GM21381 (cell line): ENCODE measurements around the gene LZTR1.
"Not testable (repeated sequence)": the region's sequence is repeated elsewhere in the genome, so short reads cannot be mapped to it uniquely, and the experiment has no call there.

Source experiments
- ATAC-seq: cut with Tn5 transposase; IDR thresholded peaks from one replicate; pipeline ENCODE4 v1.9.1; 2021; ENCODE audit warnings: mild to moderate bottlenecking, moderate library complexity; ENCODE audit not compliant: unreplicated experiment

The LZTR1 gene

DNA sequence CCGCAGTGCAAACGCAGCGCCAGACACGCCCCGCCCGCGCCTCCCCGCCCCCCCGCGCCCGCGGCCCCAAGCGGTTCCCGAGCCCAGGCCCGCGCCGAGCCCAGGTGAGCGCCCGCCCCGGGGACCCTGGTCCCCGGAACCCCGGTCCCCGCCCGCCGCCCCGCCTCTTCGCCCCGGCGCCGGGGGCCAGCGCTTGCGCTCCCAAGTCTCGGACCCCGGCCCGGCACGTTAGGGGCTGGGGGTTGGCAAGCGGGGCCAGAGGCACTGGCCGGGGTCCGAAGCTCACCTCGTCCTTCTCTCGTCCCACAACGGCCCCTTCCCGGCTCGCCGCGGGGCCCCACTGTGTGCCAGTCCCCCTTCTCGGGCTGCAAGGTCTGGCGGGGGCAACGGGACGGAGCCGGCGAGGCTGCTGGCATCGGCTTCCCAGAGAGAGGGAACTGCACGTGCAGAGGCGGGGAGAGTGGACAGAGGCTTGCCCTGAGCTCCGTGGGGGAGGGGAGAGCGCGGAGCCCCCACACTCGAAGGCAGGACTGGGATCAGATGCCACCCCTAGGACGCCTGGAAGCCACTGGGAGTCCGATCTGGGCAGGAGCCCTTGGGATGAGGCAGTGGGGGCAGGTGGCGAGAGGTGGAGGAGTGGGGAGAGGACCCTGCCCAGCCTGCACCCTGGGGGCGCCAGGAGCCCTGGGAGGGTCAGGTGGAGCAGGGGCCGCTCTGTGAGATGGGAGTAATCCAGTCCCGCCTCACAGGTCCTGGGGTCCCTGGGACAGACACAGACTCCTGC is 16.8 kb upstream of the LZTR1 start:
- ATAC-seq, result no peak

DNA sequence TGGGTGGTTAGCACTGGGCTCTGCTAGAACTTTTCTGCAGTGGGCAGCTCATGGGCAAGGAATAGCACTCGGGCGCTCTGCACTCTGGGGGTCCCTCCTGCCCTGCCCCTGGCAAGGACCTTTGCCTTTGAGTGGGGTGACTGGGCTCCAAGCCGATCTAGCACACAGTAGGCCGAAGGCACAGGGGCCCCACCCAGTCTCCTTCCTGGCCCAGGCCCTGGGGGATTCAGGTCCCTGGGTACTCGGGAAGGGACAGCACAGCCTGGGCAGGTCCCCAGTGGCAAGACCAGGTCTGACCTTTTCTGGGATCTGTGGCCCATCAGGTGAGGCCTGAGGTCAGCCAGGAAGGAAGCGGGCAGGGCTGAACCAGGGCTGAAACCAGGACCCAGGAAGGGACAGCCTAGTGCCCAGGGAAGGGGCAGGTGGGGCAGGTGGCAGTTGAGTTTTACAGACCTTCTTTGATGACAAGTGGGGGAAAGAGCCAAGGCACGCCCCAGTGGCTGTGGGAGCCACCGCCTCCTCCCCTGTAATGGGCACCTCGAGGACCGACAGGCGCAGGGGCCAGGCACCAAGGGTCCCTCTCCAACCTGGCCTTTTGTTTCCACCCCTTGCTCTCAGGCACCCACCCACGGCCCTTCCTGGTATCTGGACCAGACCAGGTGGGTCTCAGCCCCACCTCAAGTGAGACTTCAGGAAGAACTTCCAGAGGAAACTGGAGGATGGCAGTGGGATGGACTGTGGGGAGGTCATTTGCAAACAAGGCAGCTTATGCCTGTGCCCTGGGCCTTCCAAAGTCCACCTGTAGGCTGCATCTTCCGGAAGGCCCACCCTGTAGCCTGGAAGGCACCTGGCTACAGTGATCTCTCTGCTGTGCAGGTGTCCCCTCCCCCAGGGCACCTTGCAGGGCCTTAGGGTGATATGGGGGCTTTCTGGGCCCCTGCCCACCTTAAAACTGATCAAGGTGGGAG is 15.9 kb upstream of the LZTR1 start:
- ATAC-seq, result no peak

DNA sequence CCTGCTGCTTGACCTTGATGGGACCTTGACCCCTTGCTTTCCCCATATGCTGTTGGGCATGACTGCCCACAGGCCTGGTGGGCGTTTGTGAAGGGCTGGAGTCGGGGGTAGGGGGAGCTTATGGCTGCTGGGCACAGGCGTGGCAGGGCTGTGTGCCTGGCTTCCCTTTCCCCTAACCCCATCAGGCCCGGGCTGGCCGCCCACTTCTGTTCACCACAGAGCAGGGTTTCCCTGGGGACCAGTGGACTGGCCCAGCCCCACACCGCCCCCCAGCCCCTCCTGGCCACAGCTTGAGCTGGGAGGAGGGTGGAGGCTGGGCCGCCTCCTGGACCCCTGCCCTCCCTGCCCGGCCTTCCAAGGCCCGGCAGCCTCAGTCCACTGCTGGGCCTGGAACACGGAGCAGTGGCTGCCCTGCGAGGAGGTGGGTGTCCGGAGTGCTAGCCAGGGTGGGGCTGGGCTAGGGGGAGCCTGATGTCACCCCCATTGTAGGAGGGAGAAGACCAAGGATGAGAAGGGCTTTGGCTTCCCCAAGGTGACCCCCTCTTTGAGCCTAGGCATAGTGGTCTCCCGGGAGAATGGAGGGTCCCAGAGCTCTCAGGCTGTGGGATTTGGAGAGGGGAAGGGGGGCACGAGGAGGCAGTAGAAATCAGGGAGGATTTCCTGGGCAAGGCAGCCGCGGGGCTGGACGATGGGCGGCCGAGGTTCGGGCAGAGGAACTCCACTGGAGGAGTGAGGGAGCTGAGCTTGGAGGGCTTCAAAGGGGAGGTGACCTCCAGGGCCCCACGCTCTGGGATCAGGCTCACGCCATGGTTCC is 15.0 kb upstream of the LZTR1 start, which contains the start of gene AIFM3:
Gene AIFM3 (plus strand): TSS at position 373 of the 814 bp plus-strand sequence. CDS start 690 bp downstream, outside the sequence.
- ATAC-seq, result no peak

DNA sequence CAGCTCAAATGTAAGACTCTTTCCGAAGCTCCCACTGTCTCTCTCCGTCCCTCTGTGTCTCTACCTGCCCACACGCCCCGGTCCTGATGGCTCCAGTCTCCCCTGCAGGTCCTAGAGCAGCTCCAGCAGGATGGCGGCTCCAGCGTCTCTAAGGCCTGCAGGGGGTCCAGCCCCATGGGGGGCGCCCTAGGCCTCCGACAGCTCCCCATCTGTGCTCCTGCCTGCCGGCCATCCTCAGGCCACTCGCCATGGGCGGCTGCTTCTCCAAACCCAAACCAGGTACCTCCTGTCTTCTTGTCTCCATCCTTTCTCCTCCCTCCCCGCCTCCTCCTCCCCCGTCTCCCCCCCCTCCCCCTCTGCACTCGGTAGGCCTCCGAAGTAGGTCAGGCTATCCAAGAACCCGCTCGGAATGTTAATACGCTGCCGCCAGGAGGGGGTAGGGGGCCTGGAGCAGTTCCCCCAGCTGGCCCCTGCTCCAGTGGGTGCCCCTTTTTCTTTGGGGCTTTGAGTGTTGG is 14.3 kb upstream of the LZTR1 start:
- ATAC-seq, result no peak

DNA sequence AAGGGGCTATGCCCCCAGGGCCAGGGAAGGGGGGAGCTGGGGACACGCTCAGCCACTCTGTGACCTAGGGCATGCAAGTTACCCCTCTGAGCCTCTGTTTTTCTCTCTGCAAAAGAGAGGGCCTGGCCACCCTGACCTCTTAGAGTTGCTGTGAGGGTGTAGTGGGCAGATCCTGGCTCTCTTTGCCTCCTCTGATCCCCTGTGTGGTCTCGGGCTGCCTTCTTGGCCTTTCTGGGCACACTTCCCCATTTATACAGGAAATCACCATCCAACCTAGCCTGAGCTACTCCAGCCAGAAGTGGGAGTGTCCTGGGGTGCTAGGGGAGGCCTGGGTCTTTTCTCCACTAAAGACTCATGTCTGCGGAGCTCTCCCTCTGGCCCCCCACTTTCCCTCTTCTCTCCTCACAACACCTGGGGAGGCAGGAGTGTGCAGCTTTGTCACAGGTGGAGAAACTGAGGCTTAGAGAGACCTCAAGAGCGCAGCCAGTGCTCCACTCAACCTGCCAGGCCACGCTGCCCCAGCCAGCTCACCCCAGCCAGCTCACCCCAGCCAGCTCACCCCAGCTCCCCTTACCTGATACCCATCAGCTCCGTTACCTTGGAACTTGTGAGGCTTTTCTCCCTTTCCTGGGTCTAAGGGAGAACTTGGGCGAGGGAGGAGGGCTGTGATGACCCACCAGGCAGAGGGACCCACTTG is 13.7 kb upstream of the LZTR1 start:
- no peak for ATAC-seq

DNA sequence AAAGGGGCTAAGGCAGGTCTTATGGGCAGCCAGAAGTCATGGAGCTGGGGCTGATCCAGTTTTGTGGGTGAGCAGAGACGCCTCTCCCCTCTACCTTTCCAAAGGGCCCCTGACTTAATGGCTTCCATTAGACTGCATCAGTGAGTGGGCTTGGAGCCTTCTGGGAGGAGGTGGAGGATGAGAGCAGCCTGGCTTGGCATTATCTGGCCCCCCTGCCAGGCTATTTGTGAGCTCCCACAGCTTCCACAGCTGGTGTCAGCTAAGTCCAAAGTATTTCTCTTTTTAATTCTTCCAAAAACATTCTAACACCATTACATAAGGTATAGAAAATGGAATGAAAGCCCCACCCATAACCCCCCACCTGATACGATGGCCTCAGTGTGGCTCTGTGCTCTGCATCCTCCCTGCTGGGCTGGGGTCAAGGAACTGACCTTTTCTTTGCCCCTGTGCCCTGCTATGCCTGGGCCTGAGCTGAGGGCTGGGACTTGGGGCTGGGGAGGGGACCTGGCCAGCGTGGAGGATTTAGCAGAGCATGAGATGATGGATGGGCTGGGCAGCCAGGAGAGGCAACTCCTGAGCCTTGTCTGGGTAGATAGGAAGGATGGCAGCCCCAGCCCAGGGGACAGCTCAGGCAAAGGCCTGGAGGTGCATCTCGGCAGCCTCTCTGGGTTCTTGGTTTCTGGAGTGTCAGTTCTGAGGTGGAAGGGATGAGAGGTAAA is 11.0 kb upstream of the LZTR1 start:
- ATAC-seq, result no peak

DNA sequence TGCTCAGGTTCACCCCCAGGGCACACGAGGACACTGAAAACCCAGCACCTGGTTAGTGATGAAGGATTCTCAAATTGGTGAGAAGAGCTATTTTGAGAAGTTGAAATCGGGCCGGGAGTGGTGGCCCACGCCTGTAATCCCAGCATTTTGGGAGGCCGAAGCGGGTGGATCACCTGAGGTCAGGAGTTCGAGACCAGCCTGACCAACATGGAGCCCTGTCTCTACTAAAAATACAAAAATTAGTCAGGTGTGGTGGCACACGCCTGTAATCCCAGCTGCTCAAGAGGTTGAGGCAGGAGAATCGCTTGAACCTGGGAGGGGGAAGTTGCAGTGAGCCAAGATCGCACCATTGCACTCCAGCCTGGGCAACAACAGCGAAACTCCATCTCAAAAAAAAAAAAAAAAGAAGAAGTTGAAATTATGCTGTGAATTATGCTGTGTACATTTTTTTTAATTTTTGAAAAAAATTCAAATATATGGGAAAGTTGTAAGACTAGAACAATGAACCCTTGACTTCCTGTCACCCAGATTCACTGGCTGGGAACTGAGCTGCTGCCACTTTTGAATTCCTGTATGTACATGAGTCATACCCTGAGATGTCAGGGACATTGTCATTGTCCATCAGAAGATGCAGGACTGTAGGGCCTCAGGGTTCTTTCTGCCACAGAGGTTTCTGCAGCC is 9.9 kb upstream of the LZTR1 start:
- not testable (repeated sequence) for ATAC-seq

DNA sequence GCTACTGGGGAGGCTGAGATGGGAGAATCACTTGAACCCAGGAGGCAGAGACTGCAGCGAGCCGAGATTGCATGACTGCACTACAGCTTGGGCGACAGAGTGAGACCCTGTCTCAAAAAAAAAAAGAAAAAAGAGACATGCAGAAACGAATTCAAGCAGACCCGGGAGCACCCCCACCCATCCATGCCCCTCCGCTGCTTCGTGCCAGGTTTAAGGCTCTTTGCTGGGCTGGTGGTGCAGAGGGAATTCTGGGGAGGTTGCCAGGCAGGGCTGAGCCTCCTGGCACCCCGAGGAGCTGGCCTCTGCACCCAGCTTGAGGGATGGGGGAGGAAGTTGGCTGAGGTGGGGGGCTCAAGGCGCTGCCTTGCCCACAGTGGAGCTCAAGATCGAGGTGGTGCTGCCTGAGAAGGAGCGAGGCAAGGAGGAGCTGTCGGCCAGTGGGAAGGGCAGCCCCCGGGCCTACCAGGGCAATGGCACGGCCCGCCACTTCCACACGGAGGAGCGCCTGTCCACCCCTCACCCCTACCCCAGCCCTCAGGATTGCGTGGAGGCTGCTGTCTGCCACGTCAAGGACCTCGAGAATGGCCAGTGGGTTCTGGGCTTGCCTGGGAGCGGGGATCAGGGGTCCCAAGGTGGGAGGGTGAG is 9.0 kb upstream of the LZTR1 start:
- ATAC-seq, result no peak

DNA sequence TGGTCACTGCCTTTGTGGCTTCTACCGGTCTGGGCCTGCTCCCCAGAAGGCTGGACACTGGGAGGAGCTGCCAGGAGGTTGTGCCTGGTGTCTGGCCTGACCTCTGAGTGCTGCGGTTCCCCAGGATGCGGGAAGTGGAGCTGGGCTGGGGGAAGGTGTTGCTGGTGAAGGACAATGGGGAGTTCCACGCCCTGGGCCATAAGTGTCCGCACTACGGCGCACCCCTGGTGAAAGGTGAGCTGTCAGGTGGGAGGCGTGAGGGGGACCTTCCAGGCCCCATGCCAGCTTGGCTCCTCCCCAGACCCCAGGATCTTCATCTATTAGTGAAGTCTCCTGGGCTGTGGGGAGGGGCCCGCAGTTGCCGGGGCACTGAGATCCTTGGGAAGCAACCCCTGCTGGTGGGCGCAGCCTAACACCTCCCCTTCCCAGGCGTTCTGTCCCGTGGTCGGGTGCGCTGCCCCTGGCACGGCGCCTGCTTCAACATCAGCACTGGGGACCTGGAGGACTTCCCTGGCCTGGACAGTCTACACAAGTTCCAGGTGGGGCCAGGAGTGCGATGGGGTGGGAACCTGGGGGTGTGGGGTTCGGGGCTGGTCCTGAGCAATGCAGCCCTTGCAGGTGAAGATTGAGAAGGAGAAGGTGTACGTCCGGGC is 8.3 kb upstream of the LZTR1 start:
- ATAC-seq, result no peak

DNA sequence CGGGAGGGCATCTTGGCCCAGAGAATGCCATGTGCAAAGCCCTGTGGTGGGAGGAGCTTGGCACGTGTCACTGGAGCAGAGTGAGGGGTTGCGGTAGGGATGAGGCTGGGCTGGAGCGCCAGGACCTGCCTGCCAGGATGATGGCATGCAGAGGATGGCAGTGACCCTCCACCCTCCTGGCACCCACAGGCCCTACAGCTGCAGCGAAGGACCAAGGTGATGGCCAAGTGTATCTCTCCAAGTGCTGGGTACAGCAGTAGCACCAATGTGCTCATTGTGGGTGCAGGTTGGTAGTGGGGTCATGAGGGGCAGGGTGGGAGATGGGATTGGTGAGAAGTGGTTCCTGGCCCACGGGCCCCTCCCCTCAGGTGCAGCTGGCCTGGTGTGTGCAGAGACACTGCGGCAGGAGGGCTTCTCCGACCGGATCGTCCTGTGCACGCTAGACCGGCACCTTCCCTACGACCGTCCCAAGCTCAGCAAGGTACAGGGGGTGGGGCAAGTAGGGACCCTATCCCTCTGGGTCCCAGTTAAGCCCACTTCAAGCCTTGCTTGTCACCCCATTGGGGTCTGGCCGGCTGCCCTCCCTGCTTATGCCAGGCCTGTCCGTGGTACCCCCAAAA is 7.7 kb upstream of the LZTR1 start:
- ATAC-seq, result no peak

DNA sequence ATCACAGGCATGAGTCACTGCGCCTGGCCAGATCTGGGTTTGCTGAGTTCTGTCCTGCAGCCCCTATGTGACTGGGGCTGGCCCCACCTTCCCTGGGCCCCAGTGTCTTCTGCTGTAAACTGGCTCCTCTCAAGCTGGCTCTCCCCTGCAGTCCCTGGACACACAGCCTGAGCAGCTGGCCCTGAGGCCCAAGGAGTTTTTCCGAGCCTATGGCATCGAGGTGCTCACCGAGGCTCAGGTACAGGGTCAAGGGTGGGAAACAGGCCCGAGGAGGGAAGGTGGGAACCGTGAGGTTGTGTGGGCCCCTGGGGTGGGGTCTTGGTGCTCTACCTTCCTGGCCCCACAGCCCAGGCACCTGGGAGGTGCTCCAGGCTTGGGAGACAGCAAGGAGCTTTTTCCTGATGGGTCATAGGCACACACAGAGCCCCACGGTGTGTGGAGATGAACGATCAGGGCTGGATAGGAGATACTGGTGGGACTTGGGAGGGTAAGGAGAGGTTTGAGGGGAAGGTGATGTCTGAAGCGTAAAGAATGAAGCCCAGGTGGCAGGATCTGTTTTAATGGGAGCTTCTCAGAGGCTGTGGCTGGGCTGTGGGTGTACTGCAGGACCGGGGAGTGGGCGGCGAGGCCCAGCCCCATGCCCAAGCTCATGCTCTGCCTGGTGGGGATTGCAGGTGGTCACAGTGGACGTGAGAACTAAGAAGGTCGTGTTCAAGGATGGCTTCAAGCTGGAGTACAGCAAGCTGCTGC is 6.4 kb upstream of the LZTR1 start:
- ATAC-seq, result no peak

DNA sequence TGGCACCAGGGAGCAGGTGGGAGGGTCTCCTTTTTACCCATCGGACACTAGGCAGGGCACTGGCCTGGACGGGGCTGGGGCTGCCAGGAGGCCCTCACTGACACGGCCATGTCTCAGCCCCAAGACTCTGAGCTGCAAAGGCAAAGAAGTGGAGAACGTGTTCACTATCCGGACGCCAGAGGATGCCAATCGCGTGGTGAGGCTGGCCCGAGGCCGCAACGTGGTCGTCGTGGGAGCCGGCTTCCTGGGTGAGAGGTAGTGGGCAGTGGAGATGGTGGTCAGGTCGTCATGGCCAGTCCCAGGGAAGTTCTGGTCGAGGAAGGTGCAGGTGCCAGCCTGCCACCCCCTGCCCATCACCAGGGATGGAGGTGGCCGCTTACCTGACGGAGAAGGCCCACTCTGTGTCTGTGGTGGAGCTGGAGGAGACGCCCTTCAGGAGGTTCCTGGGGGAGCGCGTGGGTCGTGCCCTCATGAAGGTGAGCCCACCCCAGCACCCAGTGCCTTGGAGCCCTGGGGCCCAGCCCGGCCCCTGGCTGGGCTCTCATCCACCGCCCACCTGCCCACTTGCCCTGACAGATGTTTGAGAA is 5.7 kb upstream of the LZTR1 start:
- ATAC-seq, result no peak

DNA sequence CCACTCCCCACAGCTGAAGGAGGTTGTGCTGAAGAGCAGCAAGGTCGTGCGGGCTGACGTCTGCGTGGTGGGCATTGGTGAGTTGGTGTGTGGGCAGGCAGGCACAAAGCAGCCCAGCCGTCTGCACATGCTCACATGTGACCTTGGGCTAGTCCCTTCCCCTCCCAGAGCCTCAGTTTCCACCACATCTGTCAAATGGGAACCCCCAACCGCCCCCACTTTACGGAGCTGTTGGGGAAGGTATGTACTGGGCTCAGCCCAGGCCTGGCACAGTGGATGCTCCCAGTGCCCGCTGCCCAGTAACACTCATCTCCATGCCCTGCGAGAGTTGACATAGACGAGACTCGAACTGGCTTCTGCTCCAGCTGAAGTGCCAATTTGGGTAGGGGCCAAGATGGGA is 5.1 kb upstream of the LZTR1 start:
- no peak for ATAC-seq

DNA sequence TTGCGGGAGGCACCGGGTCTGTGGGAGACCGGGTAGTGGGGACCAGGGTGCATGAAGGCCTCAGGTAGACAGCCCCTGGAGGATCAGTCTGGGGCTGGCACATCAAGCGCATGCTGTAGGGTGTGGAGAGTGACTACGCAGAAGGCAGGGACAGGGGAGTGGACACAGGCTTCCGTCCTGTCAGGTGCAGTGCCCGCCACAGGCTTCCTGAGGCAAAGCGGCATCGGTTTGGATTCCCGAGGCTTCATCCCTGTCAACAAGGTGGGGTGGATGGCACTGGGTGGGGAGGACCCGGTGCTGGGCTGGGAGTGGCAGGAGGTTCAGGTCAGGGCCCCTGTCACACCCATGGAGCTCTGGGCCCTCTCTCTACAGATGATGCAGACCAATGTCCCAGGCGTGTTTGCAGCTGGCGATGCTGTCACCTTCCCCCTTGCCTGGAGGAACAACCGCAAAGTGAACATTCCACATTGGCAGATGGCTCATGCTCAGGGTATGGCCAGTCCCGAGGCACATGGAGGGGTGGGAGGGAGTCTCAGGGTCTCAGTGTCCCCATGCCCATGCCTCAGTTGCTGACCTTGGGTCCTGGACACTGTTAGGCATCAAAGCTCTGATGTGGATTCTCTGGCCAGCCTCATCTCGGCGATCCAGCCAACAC is 4.5 kb upstream of the LZTR1 start:
- ATAC-seq, result no peak

DNA sequence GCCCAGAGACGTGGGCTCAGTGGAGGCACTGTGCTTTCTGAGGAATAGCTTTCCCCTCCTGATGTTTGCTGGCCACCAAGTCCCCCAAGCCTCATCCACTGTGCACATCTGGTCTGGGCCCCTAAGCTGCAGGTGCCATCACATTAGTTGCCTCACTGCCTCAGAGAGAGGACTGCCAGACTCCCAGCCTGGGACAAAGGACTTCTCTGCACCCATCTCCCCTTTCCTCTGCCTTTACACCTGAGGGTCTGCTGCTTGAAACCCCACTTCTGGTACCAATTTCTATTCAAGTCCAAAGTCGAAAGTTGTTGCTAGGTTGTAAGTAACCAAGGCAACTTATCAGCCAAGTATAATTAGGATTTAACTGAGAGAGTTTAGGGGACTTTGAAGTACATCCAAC is 3.7 kb upstream of the LZTR1 start:
- no peak for ATAC-seq

DNA sequence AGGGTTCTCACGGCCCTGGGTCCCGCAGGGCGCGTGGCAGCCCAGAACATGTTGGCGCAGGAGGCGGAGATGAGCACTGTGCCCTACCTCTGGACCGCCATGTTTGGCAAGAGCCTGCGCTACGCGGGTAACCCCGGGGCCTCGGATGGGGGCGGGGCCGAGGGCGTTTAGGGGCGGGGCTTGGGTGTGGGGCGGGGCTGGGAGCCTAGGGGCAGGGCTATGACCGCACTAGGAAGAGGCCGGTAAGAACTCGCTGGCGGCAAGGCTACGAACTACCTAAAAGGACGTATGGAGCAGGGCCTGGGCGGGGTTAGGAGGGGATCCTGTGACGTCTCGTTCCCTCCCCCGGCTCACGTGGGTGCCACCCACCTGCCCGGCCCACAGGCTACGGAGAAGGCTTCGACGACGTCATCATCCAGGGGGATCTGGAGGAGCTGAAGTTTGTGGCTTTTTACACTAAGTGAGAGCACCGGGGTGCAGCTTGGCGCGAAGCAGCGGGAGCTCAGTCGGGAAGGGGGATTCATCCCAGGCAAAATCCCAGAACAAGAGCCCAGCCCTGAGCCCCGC is 2.8 kb upstream of the LZTR1 start:
- no peak for ATAC-seq
